AG10803 (cell line): ENCODE results near the gene PRSS2.
"Not testable (repeated sequence)": the region's sequence is repeated elsewhere in the genome, so short reads cannot be mapped to it uniquely, and the experiment has no call there.

Experiments
- DNase-seq: peaks from one replicate; pipeline ENCODE4 v3.0.0; 2010; ENCODE audit warnings: low read depth
- H3K4me3 ChIP-seq: 2 replicates; pipeline ENCODE4 v1.5.1; 2011; ENCODE audit warnings: mild to moderate bottlenecking, low read length, control low read depth
- TF ChIP-seq, protein P1 (sequence below): conservative IDR thresholded peaks from 2 replicates; pipeline ENCODE4 v1.5.1; 2011; ENCODE audit warnings: mild to moderate bottlenecking, low read length, control low read depth, inconsistent platforms

Gene PRSS2

GRCh38 chr7:142752376-142753225 is 18.2 kb upstream of the PRSS2 start:
- TF ChIP-seq, protein P1, sequence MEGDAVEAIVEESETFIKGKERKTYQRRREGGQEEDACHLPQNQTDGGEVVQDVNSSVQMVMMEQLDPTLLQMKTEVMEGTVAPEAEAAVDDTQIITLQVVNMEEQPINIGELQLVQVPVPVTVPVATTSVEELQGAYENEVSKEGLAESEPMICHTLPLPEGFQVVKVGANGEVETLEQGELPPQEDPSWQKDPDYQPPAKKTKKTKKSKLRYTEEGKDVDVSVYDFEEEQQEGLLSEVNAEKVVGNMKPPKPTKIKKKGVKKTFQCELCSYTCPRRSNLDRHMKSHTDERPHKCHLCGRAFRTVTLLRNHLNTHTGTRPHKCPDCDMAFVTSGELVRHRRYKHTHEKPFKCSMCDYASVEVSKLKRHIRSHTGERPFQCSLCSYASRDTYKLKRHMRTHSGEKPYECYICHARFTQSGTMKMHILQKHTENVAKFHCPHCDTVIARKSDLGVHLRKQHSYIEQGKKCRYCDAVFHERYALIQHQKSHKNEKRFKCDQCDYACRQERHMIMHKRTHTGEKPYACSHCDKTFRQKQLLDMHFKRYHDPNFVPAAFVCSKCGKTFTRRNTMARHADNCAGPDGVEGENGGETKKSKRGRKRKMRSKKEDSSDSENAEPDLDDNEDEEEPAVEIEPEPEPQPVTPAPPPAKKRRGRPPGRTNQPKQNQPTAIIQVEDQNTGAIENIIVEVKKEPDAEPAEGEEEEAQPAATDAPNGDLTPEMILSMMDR: no peak
- H3K4me3 ChIP-seq: no peak overlapping the region
- DNase-seq: no peak

GRCh38 chr7:142753366-142753765 is 17.4 kb upstream of the PRSS2 start:
- DNase-seq: no peak
- H3K4me3 ChIP-seq: no peak overlapping the region
- TF ChIP-seq, protein P1: no peak

DNA sequence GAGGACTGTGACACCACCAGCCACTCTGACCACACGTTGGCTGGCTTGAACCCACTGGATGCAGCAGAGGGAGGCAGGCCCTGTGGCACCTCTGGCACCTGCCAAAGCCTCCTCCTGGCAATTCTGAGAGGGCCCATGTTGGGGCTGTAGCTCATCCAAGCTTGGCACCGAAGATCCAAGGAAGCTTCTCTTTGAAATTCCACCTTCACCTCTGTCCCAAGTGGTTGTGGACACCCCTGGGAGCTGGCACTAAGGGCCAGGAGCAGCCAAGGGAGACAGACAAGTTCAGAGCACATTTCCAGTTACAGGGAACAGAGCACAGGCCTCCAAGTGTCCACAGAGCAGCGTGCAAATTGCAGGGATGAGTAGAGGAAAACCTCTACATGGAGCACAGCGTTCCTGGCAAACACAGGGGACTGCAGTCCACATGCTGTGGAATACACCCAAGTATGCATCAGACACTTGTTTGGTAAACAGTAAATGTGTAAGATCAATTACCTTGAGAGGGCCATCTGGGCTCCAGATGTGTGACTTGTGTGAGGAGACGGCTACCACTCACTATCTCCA is 16.8 kb upstream of the PRSS2 start:
- DNase-seq: peak; percentile 62
- H3K4me3 ChIP-seq: not testable (repeated sequence)

GRCh38 chr7:142754681-142755575 is 15.8 kb upstream of the PRSS2 start:
- no peak for DNase-seq
- TF ChIP-seq, protein P1: no peak
- no peak overlapping the region for H3K4me3 ChIP-seq

DNA sequence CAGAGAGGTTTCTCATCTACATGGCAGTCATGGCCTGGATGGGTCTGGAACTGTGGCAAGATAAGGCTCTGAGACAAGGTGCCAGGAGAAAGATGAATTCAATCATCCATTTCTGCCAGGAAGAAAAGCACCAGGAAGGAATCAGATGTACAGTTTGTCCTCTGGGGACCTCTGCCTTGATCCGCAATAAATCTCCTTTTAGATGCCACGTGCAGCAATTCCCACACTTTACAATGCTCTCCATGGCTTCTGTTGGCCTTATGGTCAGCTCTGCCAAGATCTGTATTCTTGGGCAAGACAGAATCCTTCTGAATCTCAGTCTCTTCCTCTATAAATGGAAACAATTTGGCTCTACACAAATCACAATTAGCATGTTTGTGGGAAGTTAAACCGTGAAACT is 12.5 kb upstream of the PRSS2 start:
- not testable (repeated sequence) for H3K4me3 ChIP-seq, DNase-seq

- no peak overlapping the region for H3K4me3 ChIP-seq
- TF ChIP-seq, protein P1: no peak
- DNase-seq: no peak
These were observed 11.3 kb upstream of the PRSS2 start for GRCh38 chr7:142759433-142759832.

GRCh38 chr7:142760071-142760642 is 10.6 kb upstream of the PRSS2 start:
- TF ChIP-seq, protein P1: no peak
- no peak for DNase-seq
- no peak overlapping the region for H3K4me3 ChIP-seq

GRCh38 chr7:142761606-142762005 is 9.2 kb upstream of the PRSS2 start:
- DNase-seq, H3K4me3 ChIP-seq: not testable (repeated sequence)
